Kidney (tissue), 14 donors: Measurements from ENCODE around the gene CHID1. TPM values are rescaled to one million over a fixed set of nuclear protein-coding genes. Genes with fewer than 3 reads are reported as not detected.

ENCODE experiments used
- DNase-seq, 5 donors: peaks; one replicate each; pipeline ENCODE4 v3.0.0-alpha.2; 2013 to 2020
- FAIRE-seq: peaks from 2 replicates; lab custom pipeline; 2012; peaks lifted over from hg19 to GRCh38; lab: Jason Lieb, UNC
- H3K27ac ChIP-seq, 2 donors: one replicate each; pipeline ENCODE4 v1.7.0; 2013; ENCODE audit warnings: low read depth in 2 of 2, low read length in 2 of 2, inconsistent platforms in 1 of 2
- H3K27me3 ChIP-seq: one replicate; pipeline ENCODE4 v1.7.1; 2013; ENCODE audit warnings: low read length, inconsistent platforms; ENCODE audit not compliant: control insufficient read depth, insufficient read depth
- H3K36me3 ChIP-seq, 3 donors: one replicate each; pipeline versions ENCODE4 v1.7.0 to v1.7.1; 2013; ENCODE audit warnings: low read length in 3 of 3, control low read depth in 1 of 3, inconsistent platforms in 1 of 3; ENCODE audit not compliant: insufficient read depth in 3 of 3, control insufficient read depth in 2 of 3
- H3K4me1 ChIP-seq, 3 donors: one replicate each; pipeline versions ENCODE4 v1.7.0 to v1.7.1; 2013; ENCODE audit warnings: low read length in 3 of 3, inconsistent platforms in 1 of 3, low read depth in 1 of 3; ENCODE audit not compliant: control insufficient read depth in 2 of 3, insufficient read depth in 2 of 3
- H3K4me3 ChIP-seq, 3 donors: one replicate each; pipeline versions ENCODE4 v1.7.0 to v1.8.1; 2013; ENCODE audit warnings: low read length in 3 of 3, control low read depth in 1 of 3, inconsistent platforms in 1 of 3
- H3K9ac ChIP-seq, 3 donors: one replicate each; pipeline versions ENCODE4 v1.7.0 to v1.7.1; 2013; ENCODE audit warnings: low read length in 3 of 3, control low read depth in 1 of 3, inconsistent platforms in 1 of 3
- H3K9me3 ChIP-seq, 3 donors: one replicate each; pipeline versions ENCODE4 v1.7.0 to v1.7.1; 2013; ENCODE audit warnings: low read length in 3 of 3, control low read depth in 1 of 3, inconsistent platforms in 1 of 3; ENCODE audit not compliant: control insufficient read depth in 2 of 3, insufficient read depth in 1 of 3
- CTCF ChIP-seq: IDR thresholded peaks from 3 replicates; pipeline ENCODE4 v1.5.1; 2012; ENCODE audit warnings: mild to moderate bottlenecking, moderate library complexity, borderline replicate concordance; ENCODE audit not compliant: insufficient read depth; ENCODE audit errors: extremely low read depth
- intact Hi-C: fragments of 100-400 bp; cut with DNase I; formaldehyde crosslinking; loops from one replicate; pipeline ENCODE4 v1.11.1; 2022
- polyA plus RNA-seq: library from polyadenylated mRNA; stranded (reverse); fragments of 350-450 nt; fragmentation: Illumina TruSeq; extraction: RNeasy Lipid Tissue Mini Kit (QIAGEN cat#74804); gene quantifications from one replicate; pipeline ENCODE4 v1.2.3, GENCODE V29; 2014; ENCODE audit warnings: low read depth, low replicate concordance; ENCODE audit not compliant: insufficient read depth
- total RNA-seq: library from RNA; stranded (reverse); fragmentation: NEBNext Ultra II Directional; extraction: Animal tissue kit (Norgen Biotek cat#: 25700); gene quantifications from one replicate; pipeline ENCODE4 v1.2.1, GENCODE V29; 2021
- donor health status: control.
- donor health status: control.
- donor health status: control.
- donor health status: control.
- donor health status: control.
- donor health status: DM: yes; HTN: yes; CAD: no.
- donor health status: Normal renal cell carcinoma (clear cell type).

The CHID1 gene
- total and polyA plus RNA-seq, 2 donors from 2014 or later, result 82.2 to 128 TPM

GRCh38 chr11:860234-861104, 50.1 kb downstream of the CHID1 start:
- TF ChIP-seq CTCF, result no peak
- Histone ChIP-seq H3K4me1 (peaks cover 0 to 32% (median 13%) of the 10 kb centered on the region in 3 donors), H3K27me3 (no peaks in the 10 kb centered on the region), H3K27ac (no peak overlapping the region), H3K36me3 (no peaks in the 10 kb centered on the region), H3K4me3 (no peak overlapping the region), H3K9me3 (no peaks in the 10 kb centered on the region), H3K9ac (no peak overlapping the region)
- FAIRE-seq (no peak), DNase-seq (no peak)
- intact Hi-C loops, result no loop called here

GRCh38 chr11:859394-860131, 51.0 kb downstream of the CHID1 start:
- H3K4me3 ChIP-seq, result no peak overlapping the region
- intact Hi-C loops, result loop anchor here (10.0 kb wide), 1 partner anchor 185 kb away; no protein-coding TSS in a partner anchor
- no peaks in the 10 kb centered on the region for H3K27me3 ChIP-seq
- DNase-seq (peak; percentile 59 to 95 (median 75)), FAIRE-seq (no peak)
- no peaks in the 10 kb centered on the region for H3K9me3 ChIP-seq
- peaks cover 0 to 32% (median 13%) of the 10 kb centered on the region in 3 donors for H3K4me1 ChIP-seq
- no peak overlapping the region for H3K9ac ChIP-seq
- H3K27ac ChIP-seq, result no peak overlapping the region
- no peak for TF ChIP-seq CTCF
- no peaks in the 10 kb centered on the region for H3K36me3 ChIP-seq

- intact Hi-C loops, result loop anchor here (10.0 kb wide), 1 partner anchor 186 kb away; no protein-coding TSS in a partner anchor
- TF ChIP-seq CTCF, result no peak
- FAIRE-seq (no peak), DNase-seq (peak in 1 of 5 donors; percentile 64)
- Histone ChIP-seq H3K9ac (no peak overlapping the region), H3K4me3 (no peak overlapping the region), H3K36me3 (no peaks in the 10 kb centered on the region), H3K27me3 (no peaks in the 10 kb centered on the region), H3K4me1 (peaks cover 0 to 31% (median 13%) of the 10 kb centered on the region in 3 donors), H3K27ac (no peak overlapping the region), H3K9me3 (no peaks in the 10 kb centered on the region)
Measured at GRCh38 chr11:858762-859339, 51.8 kb downstream of the CHID1 start.
